Astrocyte of the spinal cord (primary cell): ENCODE data around the gene PLD1.

Source experiments
- DNase-seq: peaks from one replicate; pipeline ENCODE4 v3.0.0; 2011; ENCODE audit warnings: low read depth, low spot score
- H3K4me3 ChIP-seq: 2 replicates; pipeline ENCODE4 v1.5.1; 2011; ENCODE audit warnings: low read depth, mild to moderate bottlenecking, low read length, moderate library complexity
- in situ Hi-C: cut with HindIII; loops from 2 replicates; pipeline ENCODE4 v1.10.0; 2017; ENCODE audit warnings: low sequenced_read_pairs
- TF ChIP-seq, protein P1 (sequence below): IDR thresholded peaks from 2 replicates; pipeline ENCODE4 v1.5.1; 2012; ENCODE audit warnings: low read depth, mild to moderate bottlenecking, low read length, inconsistent platforms

Gene PLD1

DNA sequence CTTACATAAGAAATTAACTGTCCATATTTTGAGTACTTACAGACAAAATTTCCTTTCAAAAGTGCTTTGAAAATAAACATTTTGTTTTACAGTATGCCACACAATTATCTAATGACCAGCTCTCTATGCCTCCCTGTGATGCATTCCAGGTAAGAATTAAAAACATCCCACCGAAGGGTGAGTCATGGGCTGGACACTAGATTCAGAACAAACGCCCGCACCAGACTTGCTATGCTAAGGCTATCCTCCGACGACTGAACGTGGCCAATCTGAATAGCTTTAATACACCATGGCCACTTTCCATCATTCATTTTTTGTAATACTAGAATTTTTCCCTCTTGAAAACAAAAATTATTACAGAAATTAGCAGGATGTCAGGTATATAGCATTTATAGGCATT lies 210.3 kb downstream of the PLD1 start:
- H3K4me3 ChIP-seq, result no peak overlapping the region
- no peak for DNase-seq
- TF ChIP-seq, protein P1, sequence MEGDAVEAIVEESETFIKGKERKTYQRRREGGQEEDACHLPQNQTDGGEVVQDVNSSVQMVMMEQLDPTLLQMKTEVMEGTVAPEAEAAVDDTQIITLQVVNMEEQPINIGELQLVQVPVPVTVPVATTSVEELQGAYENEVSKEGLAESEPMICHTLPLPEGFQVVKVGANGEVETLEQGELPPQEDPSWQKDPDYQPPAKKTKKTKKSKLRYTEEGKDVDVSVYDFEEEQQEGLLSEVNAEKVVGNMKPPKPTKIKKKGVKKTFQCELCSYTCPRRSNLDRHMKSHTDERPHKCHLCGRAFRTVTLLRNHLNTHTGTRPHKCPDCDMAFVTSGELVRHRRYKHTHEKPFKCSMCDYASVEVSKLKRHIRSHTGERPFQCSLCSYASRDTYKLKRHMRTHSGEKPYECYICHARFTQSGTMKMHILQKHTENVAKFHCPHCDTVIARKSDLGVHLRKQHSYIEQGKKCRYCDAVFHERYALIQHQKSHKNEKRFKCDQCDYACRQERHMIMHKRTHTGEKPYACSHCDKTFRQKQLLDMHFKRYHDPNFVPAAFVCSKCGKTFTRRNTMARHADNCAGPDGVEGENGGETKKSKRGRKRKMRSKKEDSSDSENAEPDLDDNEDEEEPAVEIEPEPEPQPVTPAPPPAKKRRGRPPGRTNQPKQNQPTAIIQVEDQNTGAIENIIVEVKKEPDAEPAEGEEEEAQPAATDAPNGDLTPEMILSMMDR, result no peak
- in situ Hi-C loops, result no loop called here

DNA sequence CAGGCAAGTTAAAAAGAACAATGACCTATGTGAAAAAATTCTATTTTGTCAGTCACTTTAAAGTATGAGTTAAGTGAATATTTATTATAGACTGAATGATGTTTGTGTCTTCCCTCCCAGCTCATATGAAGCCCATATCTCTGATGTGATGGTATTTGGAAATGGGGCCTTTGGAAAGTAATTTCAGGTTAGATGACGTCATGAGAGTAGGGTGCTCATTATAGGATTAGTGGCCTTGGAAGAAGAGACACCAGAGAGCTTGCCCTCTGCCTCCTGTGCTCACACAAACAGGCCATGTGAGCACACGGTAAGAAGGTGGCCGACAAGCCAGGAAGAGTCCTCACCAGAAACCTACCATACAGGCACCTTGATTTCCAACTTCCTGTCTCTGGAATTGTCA lies 211.3 kb downstream of the PLD1 start:
- no peak for DNase-seq
- H3K4me3 ChIP-seq, result no peak overlapping the region
- TF ChIP-seq, protein P1, result no peak
- in situ Hi-C loops, result no loop called here

DNA sequence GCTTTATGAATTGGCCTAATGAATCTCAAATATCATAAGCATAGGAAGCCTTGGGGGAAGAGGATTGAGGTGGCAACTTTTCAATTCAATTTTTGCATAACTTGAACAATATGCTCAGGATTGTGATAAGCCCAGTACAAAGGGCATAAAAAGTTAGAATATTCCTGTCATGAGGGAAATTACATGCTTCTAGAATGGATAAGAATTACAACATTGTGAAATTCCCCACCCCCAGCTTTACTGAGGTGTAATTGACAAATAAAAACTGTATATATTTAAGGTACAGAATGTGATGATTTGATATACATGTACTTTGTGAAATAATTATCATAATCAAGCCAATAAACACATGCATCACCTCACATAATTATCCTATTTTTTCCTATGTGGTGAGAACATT lies 217.5 kb downstream of the PLD1 start:
- TF ChIP-seq, protein P1, result no peak
- H3K4me3 ChIP-seq, result no peak overlapping the region
- in situ Hi-C loops, result no loop called here
- DNase-seq, result no peak

DNA sequence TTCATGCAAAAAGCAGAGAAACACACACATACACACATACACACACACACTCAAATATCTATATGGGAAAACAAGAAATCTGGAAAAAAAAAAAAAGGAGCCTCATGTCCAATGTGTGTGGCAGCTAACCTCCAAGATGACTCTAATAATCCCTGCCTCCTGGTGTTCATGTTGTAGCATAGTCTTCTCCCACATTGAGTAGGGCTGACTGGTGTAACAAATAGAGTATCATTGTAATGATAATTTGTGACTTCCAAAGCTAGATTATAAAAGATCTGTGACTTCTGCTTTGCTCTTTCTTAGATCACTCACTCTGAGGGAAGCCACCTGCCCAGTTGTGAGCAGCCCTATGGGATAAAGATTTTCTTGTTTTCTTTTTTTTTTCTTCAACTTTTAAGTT lies 219.2 kb downstream of the PLD1 start:
- no peak for DNase-seq
- TF ChIP-seq, protein P1, result no peak
- in situ Hi-C loops, result no loop called here
- H3K4me3 ChIP-seq, result no peak overlapping the region

DNA sequence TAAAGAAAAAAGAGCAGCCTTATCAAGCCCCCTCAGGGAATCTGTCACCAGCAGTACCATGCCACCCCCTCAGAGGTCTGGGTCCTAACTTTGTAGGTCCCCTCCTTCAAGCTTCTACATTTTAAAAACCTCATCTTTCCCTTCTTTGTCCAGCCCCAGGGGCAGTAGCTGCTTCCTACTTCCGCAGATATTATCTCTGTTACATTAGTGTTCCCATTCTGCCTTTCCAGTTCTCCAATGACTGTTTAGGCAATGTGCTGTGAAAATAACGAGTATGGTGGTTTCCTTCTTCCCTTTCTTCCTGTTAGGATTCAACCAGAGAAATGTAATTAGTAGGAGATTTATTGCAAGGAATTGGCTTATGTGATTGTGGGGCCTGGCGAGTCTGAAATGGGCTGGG lies 224.0 kb downstream of the PLD1 start:
- TF ChIP-seq, protein P1, result no peak
- in situ Hi-C loops, result no loop called here
- no peak overlapping the region for H3K4me3 ChIP-seq
- DNase-seq, result no peak

DNA sequence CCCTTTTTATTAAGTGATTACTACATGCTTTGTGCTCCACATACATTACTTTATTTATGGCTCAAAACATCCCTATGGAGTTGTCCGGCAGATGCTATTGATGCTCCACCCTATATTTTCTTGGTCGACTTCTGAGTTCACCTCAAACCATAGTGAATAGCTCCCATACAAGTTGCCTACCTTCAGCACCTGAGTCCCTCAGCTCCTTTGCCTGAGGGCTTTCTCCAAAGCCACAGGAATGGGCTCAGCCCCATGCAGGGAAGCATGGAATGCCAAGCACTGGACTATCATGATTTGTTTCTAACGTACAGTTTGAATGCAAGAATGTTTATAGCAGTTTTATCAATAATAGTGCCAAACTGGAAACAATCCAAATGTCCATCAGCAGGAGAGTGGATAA lies 225.2 kb downstream of the PLD1 start:
- H3K4me3 ChIP-seq, result no peak overlapping the region
- no peak for DNase-seq
- in situ Hi-C loops, result no loop called here
- TF ChIP-seq, protein P1, result no peak

DNA sequence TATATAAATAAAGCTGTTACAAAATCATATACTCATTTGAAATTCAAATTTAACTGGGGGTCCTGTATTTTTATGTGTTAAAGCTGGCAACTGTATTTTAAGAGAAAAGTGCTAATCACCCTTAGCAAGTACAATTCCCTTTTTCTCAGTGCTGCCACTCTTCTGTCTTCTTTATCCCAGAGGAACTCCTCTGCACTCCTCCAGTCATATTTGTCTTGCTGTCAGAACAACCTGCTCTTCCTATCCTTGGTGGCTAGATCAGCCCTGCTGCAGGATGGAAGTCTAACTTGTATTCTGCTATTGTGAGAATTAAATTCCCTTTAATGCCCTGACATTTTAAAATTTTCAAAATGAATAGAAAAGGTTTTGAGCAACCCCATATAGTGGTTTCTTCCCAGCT lies 226.2 kb downstream of the PLD1 start:
- DNase-seq, result no peak
- in situ Hi-C loops, result no loop called here
- TF ChIP-seq, protein P1, result no peak
- no peak overlapping the region for H3K4me3 ChIP-seq
